HG03108 (cell line): Measurements from ENCODE around the gene DOK5.
A peak's percentile ranks its signal among the peaks of the same experiment; 100 is the strongest.

Experiments
- ATAC-seq: cut with Tn5 transposase; IDR thresholded peaks from one replicate; pipeline ENCODE4 v1.9.1; 2021; ENCODE audit warnings: moderate library complexity; ENCODE audit not compliant: unreplicated experiment

Gene DOK5

GRCh38 chr20:54606380-54606779 lies 131.0 kb downstream of the DOK5 start:
- no peak for ATAC-seq

- ATAC-seq = no peak
Observed at GRCh38 chr20:54608039-54608745, 132.8 kb downstream of the DOK5 start.

GRCh38 chr20:54608943-54609342 lies 133.6 kb downstream of the DOK5 start:
- no peak for ATAC-seq

GRCh38 chr20:54611708-54612412 lies 136.5 kb downstream of the DOK5 start:
- ATAC-seq = no peak

- no peak for ATAC-seq
Observed at GRCh38 chr20:54618412-54618811, 143.0 kb downstream of the DOK5 start.

- ATAC-seq = no peak
Observed at GRCh38 chr20:54619181-54619580, 143.8 kb downstream of the DOK5 start.

- no peak for ATAC-seq
Observed at GRCh38 chr20:54619682-54620081, 144.3 kb downstream of the DOK5 start.

GRCh38 chr20:54620611-54621010 lies 145.2 kb downstream of the DOK5 start:
- ATAC-seq = no peak

GRCh38 chr20:54622333-54623295 lies 147.2 kb downstream of the DOK5 start:
- ATAC-seq = no peak

GRCh38 chr20:54623991-54624569 lies 148.7 kb downstream of the DOK5 start:
- no peak for ATAC-seq

GRCh38 chr20:54624706-54625390 lies 149.5 kb downstream of the DOK5 start:
- no peak for ATAC-seq

GRCh38 chr20:54625497-54625896 lies 150.1 kb downstream of the DOK5 start:
- no peak for ATAC-seq

GRCh38 chr20:54626126-54626525 lies 150.7 kb downstream of the DOK5 start:
- no peak for ATAC-seq

- ATAC-seq = no peak
Observed at GRCh38 chr20:54629632-54630031, 154.2 kb downstream of the DOK5 start.

GRCh38 chr20:54630582-54630981 lies 155.2 kb downstream of the DOK5 start:
- no peak for ATAC-seq

GRCh38 chr20:54631059-54631458 lies 155.7 kb downstream of the DOK5 start:
- no peak for ATAC-seq

GRCh38 chr20:54633374-54634355 lies 158.3 kb downstream of the DOK5 start:
- ATAC-seq = peak; percentile 94

- no peak for ATAC-seq
Observed at GRCh38 chr20:54636575-54636974, 161.2 kb downstream of the DOK5 start.

GRCh38 chr20:54639941-54640340 lies 164.5 kb downstream of the DOK5 start:
- ATAC-seq = no peak
